Dermis blood vessel endothelial cell (primary cell): ENCODE data around the gene MOCS1. TPM values are rescaled to one million over a fixed set of nuclear protein-coding genes. Genes with fewer than 3 reads are reported as not detected.
A peak's percentile ranks its signal among the peaks of the same experiment; 100 is the strongest.

Experiments used
- DNase-seq: peaks from one replicate; pipeline ENCODE4 v3.0.0; 2010
- total RNA-seq: library from RNA; depleted of rRNA; stranded (reverse); fragments of >200 nt; gene quantifications from 2 replicates; pipeline ENCODE4 v1.2.3, GENCODE V29; 2014

The MOCS1 gene
- total RNA-seq, 1 donor from 2014 or later, result 12.8 TPM

DNA sequence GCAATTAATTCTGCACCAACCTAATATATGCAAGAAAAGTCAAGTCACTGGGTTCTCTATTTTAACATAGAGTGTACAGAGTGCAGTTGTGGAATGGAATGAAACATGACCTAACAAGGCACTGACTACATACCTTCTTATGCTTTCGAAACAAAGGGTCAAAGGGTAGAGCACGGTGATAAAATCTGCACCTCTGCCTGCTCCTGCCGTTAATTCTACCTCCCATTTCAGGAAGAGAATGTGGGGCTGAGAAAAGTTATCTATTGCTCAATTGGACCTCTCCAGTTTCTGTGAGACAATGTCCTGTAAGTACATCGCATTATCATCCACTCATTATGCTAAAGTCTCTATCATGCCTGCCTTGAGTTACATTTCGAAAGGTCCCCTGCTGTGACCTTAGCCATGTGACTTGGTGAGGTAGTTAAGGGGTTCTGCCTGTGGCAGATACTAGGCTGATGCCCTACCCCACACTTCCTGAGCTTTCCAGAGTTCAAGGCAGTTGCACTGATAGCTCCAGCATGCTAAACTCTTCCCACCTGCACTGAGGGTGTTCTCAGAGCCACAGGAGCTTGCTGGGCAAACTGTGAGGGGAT lies 14.0 kb upstream of the MOCS1 start:
- DNase-seq, result no peak

DNA sequence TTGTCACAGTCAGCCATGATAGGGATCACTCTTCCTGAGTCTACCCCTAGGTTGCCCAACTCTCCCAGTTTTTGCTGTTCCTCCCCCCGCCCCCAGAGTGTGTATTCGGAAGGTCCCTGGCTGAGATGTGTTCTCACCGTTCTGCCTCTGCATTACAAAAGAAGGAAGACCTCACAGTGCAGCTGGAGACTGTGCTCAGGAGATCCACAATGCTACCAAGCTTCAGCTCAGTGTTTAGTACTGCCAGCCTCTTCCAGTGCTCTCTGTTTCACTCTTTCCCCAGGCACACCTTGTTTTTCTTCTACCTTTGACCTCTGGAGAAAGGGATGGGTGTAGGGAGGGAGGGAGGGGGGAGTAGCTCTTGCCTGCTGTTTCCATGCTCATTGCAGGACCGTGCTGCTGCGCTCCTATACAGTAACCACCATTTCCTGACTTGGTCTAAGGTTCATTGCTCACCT lies 13.4 kb upstream of the MOCS1 start:
- DNase-seq, result no peak

- DNase-seq, result no peak
These were observed 11.4 kb upstream of the MOCS1 start for GRCh38 chr6:39945626-39946025.

DNA sequence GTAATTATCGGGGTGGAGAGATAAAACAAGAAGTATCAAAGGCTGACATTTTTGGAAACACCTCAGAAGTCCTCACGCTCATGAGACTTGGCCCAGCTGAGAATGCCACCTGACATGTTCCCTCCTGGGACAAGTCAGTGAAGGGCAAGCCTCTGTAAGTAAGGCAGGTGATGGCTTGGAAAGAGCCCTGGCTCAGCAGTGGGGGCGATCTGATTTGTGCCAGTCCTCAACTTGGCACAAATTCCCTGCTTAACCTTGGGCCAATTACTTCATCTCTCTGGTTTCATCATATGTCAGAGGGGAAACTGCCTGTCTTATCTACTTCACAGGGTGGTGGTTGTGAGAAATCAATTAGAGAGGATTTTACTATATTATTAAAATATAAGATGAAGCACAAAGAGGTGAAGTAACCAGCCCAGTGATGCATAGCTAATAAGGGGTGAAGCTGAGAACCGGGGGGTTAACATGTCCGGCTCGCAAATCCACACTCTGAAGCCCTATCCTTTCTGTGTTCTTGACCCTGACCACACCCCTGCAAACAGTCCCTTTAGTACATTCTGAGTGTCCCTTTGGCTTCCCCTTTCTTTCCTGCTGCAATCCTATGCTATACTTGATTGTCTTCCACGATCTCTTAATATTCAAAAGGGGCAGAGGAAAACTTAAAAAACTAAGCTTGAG lies 8.8 kb upstream of the MOCS1 start:
- no peak for DNase-seq

- DNase-seq, result no peak
These were observed 7.6 kb upstream of the MOCS1 start for GRCh38 chr6:39941820-39942219.

DNA sequence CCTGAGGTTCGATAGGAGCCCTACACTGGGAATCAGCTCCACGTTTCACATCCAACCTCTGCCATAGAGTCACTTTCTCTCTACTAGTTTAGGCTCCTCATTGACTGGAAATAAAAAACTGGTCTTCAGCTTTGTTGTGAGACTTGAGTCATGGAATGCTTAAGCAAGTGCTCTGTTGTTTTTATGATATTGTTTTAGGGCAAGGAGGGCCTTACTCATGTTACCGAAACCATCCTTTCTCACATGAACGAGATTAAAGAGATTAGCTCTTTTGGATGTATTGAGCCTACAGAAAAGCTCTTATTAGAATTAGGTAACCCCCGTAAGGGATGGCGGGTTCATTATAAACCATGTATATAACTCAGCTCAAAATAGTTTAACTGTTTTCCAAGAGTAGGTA lies 6.9 kb upstream of the MOCS1 start:
- DNase-seq, result no peak

DNA sequence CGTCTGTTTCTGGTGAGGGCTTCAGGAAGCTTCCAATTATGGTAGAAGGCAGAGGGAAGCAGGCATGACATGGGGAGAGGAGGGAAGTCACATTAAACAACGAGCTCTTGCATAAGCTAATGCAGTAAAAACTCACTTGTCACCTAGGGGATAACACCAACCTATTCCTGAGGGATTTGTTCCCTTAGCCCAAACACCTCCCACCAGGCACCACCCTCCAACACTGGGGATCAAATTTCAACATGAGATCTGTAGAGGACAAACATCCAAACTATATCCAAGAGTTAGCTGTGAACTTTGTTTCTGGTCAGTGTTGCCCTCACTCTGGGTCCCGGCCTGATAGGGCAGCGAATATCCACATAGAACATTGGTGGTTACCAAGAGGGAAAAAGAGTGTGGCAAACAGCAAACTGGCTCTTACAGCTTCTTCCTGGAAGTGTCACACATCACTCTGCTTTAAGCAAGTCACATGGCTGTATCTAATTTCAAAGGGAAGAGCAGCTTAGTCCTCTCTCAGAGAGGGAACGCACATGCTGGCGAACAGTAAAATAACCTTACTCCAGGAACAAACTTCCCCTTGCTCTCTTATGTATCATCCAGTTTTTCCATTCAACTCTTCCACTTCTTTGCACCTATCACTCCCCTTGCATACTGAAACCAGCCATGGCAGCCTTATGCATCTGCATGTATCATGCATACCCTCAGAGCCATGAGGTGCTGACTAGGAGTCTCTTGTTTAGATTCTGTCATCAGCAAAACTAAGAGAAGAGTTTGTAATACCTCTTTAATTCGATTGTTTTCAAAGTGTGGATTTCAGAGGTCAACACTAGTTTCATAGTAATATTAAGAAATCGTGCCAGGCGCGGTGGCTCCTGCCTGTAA lies 4.8 kb upstream of the MOCS1 start:
- DNase-seq, result no peak

DNA sequence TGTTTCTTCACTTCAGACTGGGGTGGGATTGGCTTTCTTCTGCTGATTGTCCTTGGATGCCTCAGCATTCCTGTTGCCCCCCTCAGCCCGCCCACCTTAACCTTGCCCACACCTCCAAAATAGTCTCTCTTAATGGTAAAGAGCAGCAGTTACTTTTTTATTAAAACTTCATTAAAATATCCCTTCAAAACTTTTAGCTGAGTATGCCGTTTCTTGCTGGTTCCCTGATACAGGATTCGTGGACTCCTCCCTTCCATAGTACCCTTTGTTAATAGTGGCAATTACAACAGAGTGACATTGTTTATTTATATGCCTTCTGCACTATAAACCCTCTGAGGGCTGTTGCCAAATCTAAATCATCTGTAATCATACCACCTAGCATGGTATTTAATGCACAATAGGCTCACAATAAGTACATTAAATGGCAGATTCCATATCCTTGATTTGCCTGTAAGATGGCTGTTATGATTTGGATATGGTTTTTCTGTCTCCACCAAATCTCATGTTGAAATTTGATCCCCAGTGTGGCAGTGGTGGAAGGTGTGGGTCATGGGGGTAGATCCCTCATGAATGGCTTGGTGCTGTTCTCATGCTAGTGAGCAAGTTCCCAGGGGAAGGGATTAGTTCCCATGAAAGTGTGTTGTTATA lies 3.5 kb upstream of the MOCS1 start:
- no peak for DNase-seq

GRCh38 chr6:39936857-39937256 lies 2.6 kb upstream of the MOCS1 start:
- DNase-seq, result no peak

DNA sequence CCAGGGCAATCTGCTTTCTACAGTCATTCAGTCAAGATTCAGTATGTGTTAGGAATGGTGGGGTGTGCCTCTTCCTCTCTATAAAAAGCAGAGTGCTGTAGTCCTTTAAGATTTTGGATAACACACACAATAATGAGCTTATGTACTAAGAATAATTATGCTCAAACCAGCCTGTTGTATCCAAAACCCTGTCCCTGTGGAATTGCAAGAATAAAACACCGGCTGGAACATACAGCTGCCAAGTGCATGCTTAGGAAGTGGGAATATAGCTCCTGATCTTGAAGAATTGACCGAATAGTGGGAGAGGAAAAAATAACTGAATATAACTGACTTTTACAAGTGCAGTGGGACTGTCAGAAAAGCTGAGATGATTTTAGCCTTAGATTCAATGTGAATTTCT lies 979 bp upstream of the MOCS1 start:
- no peak for DNase-seq

DNA sequence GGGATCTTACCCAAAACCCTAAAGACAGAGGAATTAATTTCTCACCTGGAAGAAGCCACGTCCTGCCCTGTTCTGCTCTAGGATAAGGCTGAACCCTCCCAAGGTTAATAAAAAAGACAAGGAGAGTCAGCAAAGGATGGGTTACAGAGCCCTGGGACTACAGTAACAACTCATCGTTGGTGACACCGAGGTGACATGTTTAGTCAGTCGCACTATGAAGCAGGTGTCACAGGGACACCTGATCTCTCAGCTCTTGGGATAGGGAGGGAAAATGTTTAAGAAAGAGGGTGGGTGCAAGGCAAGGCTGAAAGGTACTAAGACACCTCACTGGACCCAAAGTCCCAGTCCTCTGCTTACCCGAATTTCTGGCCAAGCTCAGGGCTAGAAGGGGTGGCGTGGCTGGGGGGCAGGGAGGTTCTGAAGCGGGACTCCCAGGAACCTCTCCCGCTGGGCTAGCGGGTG lies 562 bp downstream of the MOCS1 start:
- no peak for DNase-seq

GRCh38 chr6:39932386-39932910 lies 1.8 kb downstream of the MOCS1 start:
- DNase-seq, result no peak

- DNase-seq, result no peak
These were observed 2.7 kb downstream of the MOCS1 start for GRCh38 chr6:39931607-39932006.

DNA sequence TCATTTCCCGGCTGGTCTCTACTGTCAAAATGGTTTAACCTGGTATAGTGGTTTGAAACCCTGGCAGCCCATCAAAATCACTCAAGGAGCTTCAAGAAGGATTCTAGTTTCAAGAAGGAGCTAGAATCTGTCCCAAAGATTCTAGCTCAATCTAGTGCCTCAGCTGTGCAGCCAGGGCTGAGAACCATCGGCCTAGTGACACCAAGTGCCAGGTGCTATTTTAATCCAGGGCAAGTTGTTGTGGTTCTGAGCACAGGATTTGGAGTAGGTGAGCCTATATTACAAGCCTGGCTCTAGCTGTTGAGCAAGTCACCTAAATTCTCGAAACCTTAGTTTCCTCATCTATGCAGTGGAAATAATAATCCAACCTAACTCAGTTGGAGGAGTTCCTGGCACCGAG lies 3.7 kb downstream of the MOCS1 start:
- no peak for DNase-seq

DNA sequence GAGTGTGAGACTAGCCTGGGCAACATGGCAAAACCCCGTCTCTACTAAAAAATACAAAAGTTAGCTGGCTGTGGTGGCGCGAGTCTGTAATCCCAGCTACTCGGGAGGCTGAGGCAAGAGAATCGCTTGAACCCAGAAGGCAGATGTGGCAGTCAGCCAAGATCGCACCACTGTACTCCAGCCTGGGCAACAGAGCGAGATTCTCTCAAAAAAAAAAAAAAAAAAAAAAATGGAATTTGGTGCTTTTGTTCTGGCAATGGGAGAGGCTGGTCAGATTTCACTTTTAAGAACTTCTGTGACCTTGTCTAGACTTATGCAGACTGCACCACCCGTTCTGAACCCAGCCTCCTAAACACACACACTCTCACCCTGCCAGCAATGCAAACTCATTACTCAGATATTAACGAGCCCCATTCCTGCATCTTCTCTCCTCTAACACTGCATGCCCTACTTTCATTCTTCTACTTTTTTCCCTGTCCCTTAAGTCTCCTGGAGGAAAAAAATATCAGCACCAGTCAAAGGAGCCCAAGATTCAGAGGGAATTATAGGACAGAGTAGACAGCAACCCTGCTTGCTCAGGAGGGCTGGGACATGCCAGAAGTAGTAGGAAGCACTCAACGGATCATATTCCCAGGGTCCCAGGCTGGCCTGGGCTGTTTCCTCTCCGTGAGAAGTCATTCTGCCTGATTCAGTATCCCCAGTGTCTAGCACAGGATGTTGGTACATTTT lies 4.4 kb downstream of the MOCS1 start:
- peak; percentile 21 for DNase-seq

DNA sequence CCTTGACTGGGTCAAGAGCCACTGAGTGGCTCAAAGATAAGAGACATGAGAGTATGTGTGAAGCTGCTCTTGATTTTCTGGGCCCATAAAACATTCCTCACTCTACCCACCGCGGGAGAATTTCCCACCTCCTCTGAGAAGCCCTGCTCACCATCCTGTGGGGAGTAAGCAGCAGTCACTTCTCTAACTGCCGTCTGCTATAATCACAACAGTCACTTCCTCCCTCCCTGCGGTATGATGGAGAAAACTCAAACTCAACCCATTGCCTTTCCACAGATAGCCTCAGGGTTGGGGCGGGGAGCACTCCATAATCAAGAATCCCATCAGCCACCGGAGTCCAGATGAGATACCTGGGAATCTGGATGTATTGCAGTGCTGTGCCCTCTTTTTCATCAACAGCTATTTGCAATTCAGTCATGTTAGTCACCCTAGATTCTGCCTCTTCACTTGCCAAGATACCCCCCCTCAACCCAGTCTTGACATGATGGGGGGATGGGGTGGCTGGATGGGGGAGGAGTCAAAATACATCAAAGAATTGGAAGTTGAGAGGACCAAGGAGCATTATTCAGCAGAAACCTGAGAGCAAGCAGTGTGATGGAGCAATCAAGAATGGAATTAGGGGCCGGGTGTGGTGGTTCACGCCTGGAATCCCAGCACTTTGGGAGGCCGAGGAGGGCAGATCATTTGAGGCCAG lies 5.1 kb downstream of the MOCS1 start:
- no peak for DNase-seq

- no peak for DNase-seq
These were observed 7.1 kb downstream of the MOCS1 start for GRCh38 chr6:39927159-39927558.

GRCh38 chr6:39926668-39927067 lies 7.6 kb downstream of the MOCS1 start:
- no peak for DNase-seq

- DNase-seq, result no peak
These were observed 8.4 kb downstream of the MOCS1 start for GRCh38 chr6:39925931-39926290.

- DNase-seq, result no peak
These were observed 8.9 kb downstream of the MOCS1 start for GRCh38 chr6:39925191-39925930.

DNA sequence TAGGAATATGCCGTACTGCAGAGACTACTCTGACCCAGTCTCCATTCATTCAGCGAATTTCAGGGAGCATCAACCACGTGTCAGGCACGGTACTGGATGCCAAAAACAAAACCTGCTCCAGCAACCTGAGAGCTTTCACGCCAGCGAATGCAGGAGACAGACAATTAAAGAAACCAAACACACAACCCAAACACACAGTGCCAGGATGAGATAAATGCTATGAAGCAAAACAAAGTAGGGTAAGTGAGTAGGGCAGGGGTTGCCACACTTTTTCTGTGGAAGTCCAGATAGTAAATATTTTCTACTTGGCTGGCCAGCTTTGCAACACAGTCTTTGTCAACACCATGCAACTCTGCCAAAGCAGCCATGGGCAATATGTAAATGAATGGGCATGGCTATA lies 10.0 kb downstream of the MOCS1 start:
- no peak for DNase-seq
